Aorta (tissue), 5 donors: ENCODE data around the gene NPC1. TPM values are rescaled to one million over a fixed set of nuclear protein-coding genes. Genes with fewer than 3 reads are reported as not detected.
A peak's percentile ranks its signal among the peaks of the same experiment; 100 is the strongest.

Experiments
- ATAC-seq: fragments of 200-7000 bp; cut with Tn5 transposase; one replicate; pipeline ENCODE4 v1.9.1; 2022; ENCODE audit warnings: moderate library complexity; ENCODE audit not compliant: low FRiP score
- DNase-seq, 2 donors: peaks; one replicate each; pipeline ENCODE4 v3.0.0-alpha.2; 2020
- H3K27ac ChIP-seq, 2 donors: one replicate each; pipeline ENCODE4 v1.5.1; 2013; ENCODE audit warnings: low read length in 2 of 2, mild to moderate bottlenecking in 2 of 2, moderate library complexity in 2 of 2, control low read depth in 1 of 2, inconsistent platforms in 1 of 2, low read depth in 1 of 2
- H3K27me3 ChIP-seq, 2 donors: one replicate each; pipeline ENCODE4 v1.6.1; 2013; ENCODE audit warnings: control low read depth in 1 of 2, low read length in 1 of 2, mild to moderate bottlenecking in 1 of 2, moderate library complexity in 1 of 2; ENCODE audit not compliant: insufficient read depth in 2 of 2, control insufficient read depth in 1 of 2
- H3K36me3 ChIP-seq, 2 donors: one replicate each; pipeline ENCODE4 v1.6.1; 2013; ENCODE audit warnings: control low read depth in 1 of 2, low read length in 1 of 2, mild to moderate bottlenecking in 1 of 2; ENCODE audit not compliant: insufficient read depth in 2 of 2, control insufficient read depth in 1 of 2
- H3K4me1 ChIP-seq, 2 donors: one replicate each; pipeline ENCODE4 v1.6.1; 2013; ENCODE audit warnings: low read length in 2 of 2, control low read depth in 1 of 2, mild to moderate bottlenecking in 1 of 2, moderate library complexity in 1 of 2; ENCODE audit not compliant: insufficient read depth in 2 of 2, control insufficient read depth in 1 of 2
- H3K4me3 ChIP-seq, 2 donors: one replicate each; pipeline ENCODE4 v1.5.1; 2013; ENCODE audit warnings: low read length in 2 of 2, control low read depth in 1 of 2, mild to moderate bottlenecking in 1 of 2
- H3K9me3 ChIP-seq: one replicate; pipeline ENCODE4 v1.6.1; 2013; ENCODE audit warnings: mild to moderate bottlenecking, low read length; ENCODE audit not compliant: control insufficient read depth
- WGBS, 2 donors: extraction: QIAGEN DNeasy Blood & Tissue Kit; methylation state at CpG; one replicate each; pipeline ENCODE4 v1.1.7; 2013; 5-methylcytosine and 5-hydroxymethylcytosine counted together
- intact Hi-C, 2 donors: fragments of 100-400 bp; cut with DNase I; formaldehyde crosslinking; loops; one replicate each; pipeline versions ENCODE4 v1.14.2 to v1.15.0; 2022
- polyA plus RNA-seq, 2 donors: library from polyadenylated mRNA; stranded (reverse); fragments of 200-250 nt; gene quantifications; one replicate each; pipeline ENCODE4 v1.2.3, GENCODE V29; 2013
- total RNA-seq, 2 donors: library from RNA; stranded (reverse); fragmentation: NEBNext Ultra II Directional; extraction: Animal tissue kit (Norgen Biotek cat#: 25700); gene quantifications; one replicate each; pipeline ENCODE4 v1.2.1, GENCODE V29; 2021
- donor health status: healthy with polysubstance abuse.
- donor health status: Bipolar disorder and iron deficiency.
- donor health status: DM: no; HTN: no; CAD: no.
- donor health status: DM: no; HTN: no; CAD: no.
- donor health status: DM: yes; HTN: yes; CAD: no.

NPC1 gene
- total and polyA plus RNA-seq, 4 donors: 16.2 to 81.0 (median 43.7) TPM

DNA sequence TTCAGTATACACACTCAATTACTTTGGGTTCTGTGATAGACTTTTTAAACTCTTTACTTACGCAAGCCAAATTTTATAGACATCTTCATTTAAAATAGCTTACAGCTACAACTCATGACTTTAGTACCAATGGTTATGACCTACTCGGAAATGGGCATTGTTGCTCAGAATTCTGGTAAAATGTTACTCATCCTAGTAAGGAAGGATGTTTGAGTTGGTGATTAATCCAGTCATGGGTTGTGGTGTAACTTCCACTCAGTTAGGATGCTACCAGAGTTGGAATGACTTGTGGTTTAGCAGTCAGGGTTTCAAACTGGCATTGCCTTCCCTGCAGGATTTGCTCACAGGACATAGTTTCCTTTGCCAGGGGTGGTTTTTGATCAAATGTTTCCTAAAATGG lies 7.4 kb upstream of the NPC1 start:
- Histone ChIP-seq H3K27me3 (no peaks in the 10 kb centered on the region), H3K4me1 (no peaks in the 10 kb centered on the region), H3K9me3 (no peaks in the 10 kb centered on the region), H3K27ac (no peak overlapping the region), H3K4me3 (no peak overlapping the region), H3K36me3 (no peaks in the 10 kb centered on the region)
- intact Hi-C loops: no loop called here
- ATAC-seq (no peak), DNase-seq (no peak)
- 93 to 97% methylated on average over 2 of the region's 2 CpGs for WGBS, 2 donors

DNA sequence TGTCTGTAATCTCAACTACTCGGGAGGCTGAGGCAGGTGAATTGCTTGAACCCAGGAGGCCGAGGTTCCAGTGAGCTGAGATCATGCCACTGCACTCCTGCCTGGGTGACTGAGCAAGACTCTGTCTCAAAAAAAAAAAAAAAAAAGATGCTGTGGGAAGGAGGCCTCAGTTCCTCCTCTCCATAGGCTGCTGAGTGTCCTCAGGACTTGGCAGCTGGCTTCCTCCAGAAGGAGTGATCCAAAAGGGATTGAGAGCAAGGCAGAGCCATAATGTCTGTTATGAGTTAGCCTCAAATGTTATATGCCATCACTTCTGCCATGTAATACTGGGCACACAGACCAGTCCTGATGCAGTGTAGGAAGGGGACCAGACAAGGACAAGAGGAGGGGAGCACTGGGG lies 6.6 kb upstream of the NPC1 start:
- DNase-seq (no peak), ATAC-seq (no peak)
- Histone ChIP-seq H3K4me1 (no peaks in the 10 kb centered on the region), H3K4me3 (no peak overlapping the region), H3K36me3 (no peaks in the 10 kb centered on the region), H3K27ac (no peak overlapping the region), H3K9me3 (no peaks in the 10 kb centered on the region), H3K27me3 (no peaks in the 10 kb centered on the region)
- intact Hi-C loops: no loop called here
- 93 to 95% methylated on average over 2 of the region's 2 CpGs for WGBS, 2 donors

DNA sequence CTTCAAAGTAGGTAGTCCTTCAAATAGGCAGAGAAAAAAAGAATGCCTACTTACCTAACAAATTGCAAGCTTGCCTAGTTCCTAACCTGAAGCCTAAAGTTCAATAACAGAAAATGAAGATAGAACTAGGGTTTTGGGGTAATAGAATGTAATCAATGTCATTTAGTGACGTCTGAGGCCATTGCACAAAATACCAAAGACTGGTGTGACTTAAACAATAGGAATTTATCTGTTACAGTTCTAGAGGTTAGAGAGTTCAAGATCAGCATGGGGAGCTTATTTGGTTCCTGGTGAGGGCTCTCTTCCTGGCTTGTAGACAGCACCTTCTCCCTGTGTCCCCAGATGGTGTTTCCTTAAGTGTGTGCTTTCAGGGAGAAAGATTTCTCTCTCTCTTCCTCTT lies 4.7 kb upstream of the NPC1 start:
- 4 to 33% methylated on average over 1 of the region's 1 CpG for WGBS, 2 donors
- no peaks in the 10 kb centered on the region for H3K36me3 ChIP-seq
- intact Hi-C loops: no loop called here
- ATAC-seq: no peak
- no peaks in the 10 kb centered on the region for H3K4me1 ChIP-seq
- no peak for DNase-seq
- H3K27me3 ChIP-seq: no peaks in the 10 kb centered on the region
- H3K9me3 ChIP-seq: no peaks in the 10 kb centered on the region
- H3K4me3 ChIP-seq: no peak overlapping the region
- no peak overlapping the region for H3K27ac ChIP-seq

DNA sequence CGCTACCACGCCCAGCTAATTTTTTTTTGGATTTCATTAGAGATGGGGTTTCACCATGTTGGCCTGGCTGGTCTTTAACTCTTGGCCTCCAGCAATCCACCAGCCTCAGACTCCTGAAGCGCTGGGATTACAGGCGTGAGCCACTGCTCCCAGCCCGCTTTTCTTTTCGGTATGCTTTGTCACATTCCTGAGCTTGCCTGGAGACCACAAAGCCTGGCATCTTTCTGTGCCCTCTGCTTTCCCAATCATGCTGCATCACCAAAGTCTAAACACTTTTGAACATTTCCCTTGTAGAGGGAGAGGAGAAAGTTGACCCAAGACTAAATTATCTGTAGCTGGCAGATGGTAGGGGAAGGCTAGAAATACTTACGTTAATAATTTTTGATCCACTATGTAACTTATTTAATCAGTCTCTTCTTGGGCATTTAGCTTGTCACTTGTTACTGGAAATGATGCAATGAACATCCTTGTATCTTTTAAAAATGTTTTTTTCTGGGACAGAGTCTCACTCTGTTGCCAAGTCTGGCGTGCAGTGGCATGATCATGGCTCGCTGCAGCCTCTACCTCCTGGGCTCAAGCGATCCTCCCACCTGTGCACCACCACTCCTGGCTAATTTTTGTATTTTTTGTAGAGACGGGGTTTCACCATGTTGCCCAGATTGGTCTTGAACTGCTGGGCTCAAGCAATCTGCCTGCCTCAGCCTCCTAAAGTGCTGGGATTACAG lies 2.7 kb upstream of the NPC1 start:
- DNase-seq (no peak), ATAC-seq (no peak)
- peaks cover 0 to 6% of the 10 kb centered on the region in 2 donors for H3K4me1 ChIP-seq
- H3K9me3 ChIP-seq: no peaks in the 10 kb centered on the region
- no peaks in the 10 kb centered on the region for H3K27me3 ChIP-seq
- intact Hi-C loops: loop anchor here (5.0 kb wide), 2 partner anchors 72 to 87 kb away; partner anchors contain the start of gene RMC1 (in 1 of the 2)
- H3K4me3 ChIP-seq: no peak overlapping the region
- WGBS, 2 donors: 85 to 86% methylated on average over 11 of the region's 11 CpGs
- no peak overlapping the region for H3K27ac ChIP-seq
- H3K36me3 ChIP-seq: no peaks in the 10 kb centered on the region

DNA sequence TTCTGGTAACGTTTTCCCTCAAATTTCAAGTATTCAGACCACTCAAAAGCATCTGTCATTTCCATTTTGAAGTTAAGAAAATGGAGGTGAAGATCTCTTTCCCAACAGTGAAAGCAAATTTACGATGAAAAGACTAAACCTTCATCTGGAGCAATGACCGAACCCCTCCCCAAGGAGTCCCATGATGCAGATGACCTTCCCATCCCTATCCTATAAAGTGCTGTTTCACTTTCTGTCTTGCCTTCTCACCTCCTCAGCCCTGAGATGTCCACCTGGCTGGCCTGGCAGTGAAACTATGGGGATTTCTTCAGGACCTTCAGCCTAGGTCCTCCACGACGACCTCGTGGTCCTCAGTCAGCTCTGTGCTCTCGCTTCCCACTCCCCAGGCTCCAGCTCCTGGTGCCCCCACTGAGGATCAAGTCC lies 925 bp upstream of the NPC1 start:
- ATAC-seq (no peak), DNase-seq (no peak)
- Histone ChIP-seq H3K9me3 (no peaks in the 10 kb centered on the region), H3K4me3 (peak overlapping the region in 1 of 2 donors; percentile 43), H3K27me3 (no peaks in the 10 kb centered on the region), H3K27ac (peak overlapping the region in 1 of 2 donors; percentile 87), H3K4me1 (peaks cover 0 to 6% of the 10 kb centered on the region in 2 donors), H3K36me3 (no peaks in the 10 kb centered on the region)
- WGBS, 2 donors: 48 to 50% methylated on average over 7 of the region's 7 CpGs
- intact Hi-C loops: loop anchor here (5.0 kb wide), 2 partner anchors 70 to 85 kb away; partner anchors contain the start of gene RMC1 (in 1 of the 2)

DNA sequence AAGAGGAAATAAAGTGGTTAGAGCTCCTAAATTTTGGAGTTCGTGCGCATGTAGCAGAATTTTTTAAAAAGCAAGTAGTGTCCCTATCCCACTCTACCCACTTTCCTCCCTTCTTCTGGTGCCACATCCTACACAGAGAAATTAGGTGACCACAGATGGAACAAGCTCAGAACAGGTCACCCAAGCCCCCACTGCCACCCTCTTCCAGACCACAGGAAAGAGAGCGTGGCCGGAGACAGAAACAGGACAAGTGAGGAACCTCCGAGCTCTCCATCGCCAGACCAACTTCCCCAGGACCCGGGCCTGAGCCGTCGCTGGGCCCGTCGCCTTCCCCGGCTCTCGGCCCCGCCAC lies 433 bp downstream of the NPC1 start:
- Histone ChIP-seq H3K4me3 (peak overlapping the region; percentile 58 to 94), H3K9me3 (no peaks in the 10 kb centered on the region), H3K27me3 (no peaks in the 10 kb centered on the region), H3K27ac (peak overlapping the region; percentile 93 to 95), H3K4me1 (peaks cover 0 to 6% of the 10 kb centered on the region in 2 donors), H3K36me3 (no peaks in the 10 kb centered on the region)
- WGBS, 2 donors: 1% methylated on average over 14 of the region's 14 CpGs
- DNase-seq: no peak
- no peak for ATAC-seq
- intact Hi-C loops: loop anchor here (5.0 kb wide), 2 partner anchors 69 to 84 kb away; partner anchors contain the start of gene RMC1 (in 1 of the 2)

DNA sequence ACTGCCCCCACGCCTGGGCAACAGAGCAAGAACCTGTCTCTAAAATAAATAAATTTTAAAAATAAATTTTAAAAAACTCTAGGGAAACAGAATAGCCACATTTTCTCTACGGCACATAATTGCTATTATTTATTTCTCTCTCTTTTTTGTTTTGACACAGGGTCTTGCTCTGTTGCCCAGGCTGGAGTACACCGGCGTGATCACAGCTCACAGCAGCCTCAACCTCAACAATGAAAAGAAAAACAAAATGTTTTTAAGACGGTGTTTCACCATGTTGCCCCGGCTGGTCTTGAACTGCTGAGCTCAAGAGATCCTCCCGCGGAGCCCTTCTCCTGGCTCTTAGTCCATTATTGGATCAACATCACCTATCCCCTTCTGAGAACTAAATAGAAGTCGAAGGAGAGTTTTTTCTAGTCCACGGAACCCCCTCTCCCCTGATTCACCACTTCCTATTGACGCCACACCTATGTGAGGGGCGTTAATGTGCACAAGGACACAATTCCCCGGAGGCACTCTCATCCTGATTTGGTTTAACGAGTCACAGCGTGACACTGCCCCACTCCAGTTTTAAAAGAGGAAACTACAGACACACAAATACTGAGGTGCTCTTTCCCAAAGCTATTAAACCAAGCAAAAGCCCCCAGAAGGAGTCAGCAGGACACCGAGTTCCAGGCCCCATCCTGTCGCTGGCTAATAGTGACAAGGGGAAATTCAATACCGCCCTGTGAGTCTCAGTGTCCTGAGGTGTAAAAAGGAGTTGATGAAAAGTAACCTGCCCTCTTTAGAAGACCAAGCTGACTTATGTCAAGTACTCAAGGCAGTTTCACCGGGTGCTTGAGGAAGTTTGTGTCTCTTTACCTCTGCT lies 1.1 kb downstream of the NPC1 start:
- peak overlapping the region; percentile 58 to 94 for H3K4me3 ChIP-seq
- intact Hi-C loops: loop anchor here (5.0 kb wide), 2 partner anchors 68 to 83 kb away; partner anchors contain the start of gene RMC1 (in 1 of the 2)
- 37 to 40% methylated on average over 19 of the region's 19 CpGs for WGBS, 2 donors
- DNase-seq: no peak
- ATAC-seq: no peak
- H3K27me3 ChIP-seq: no peaks in the 10 kb centered on the region
- peak overlapping the region; percentile 70 to 93 for H3K27ac ChIP-seq
- H3K9me3 ChIP-seq: no peaks in the 10 kb centered on the region
- peaks cover 3 to 6% of the 10 kb centered on the region in 2 donors for H3K4me1 ChIP-seq
- no peaks in the 10 kb centered on the region for H3K36me3 ChIP-seq

DNA sequence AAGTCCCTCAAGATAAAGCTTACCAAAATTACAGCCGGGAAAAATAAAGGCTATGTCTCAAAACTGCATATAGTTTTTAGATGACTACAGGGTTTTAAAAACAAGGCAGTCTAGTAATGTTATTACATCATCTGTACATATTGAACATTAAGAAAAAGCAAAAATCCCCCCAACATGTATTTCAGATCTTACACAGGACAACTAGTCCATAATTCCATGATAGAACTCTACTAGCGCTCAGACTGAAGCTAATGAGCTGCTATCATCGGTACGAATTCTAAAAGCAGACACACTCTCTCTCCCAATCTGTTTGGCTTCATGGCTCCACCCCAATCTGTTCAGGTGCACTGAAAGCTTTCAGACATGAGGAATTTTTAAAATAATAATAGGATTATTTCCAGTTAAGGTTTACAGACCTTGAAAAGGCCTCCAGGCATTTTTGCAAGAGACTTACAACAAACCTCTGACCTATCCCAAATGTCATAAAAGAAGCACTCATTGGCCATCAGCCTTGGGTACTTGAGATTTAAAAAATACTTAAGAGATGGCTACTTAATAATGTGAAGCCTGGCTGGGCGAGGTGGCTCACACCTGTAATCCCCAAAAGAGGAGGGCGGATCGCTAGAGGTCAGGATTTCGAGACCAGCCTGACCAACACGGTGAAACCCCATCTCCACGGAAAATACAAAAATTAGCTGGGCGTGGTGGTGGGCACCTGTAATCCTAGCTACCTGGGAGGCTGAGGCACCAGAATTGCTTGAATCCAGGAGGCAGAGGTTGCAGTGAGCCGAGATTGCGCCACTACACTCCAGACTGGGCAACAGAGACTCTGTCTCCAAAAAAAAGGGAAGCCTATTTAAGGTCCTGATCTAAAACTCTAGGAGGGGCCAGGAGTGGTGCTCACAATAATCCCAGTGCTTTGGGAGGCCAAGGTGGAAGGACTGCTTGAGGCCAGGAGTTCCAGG lies 2.0 kb downstream of the NPC1 start:
- Histone ChIP-seq H3K36me3 (no peaks in the 10 kb centered on the region), H3K27me3 (no peaks in the 10 kb centered on the region), H3K4me3 (no peak overlapping the region), H3K4me1 (peaks cover 3 to 6% of the 10 kb centered on the region in 2 donors), H3K9me3 (no peaks in the 10 kb centered on the region), H3K27ac (no peak overlapping the region)
- WGBS, 2 donors: 91% methylated on average over 13 of the region's 13 CpGs
- ATAC-seq (no peak), DNase-seq (no peak)
- intact Hi-C loops: no loop called here
